ENCODE measurements around the gene PPIA.
"Not testable (repeated sequence)": the region's sequence is repeated elsewhere in the genome, so short reads cannot be mapped to it uniquely, and the experiment has no call there.

PPIA gene

GRCh38 chr7:44791278-44792219, 4.9 kb upstream of the PPIA start:
- DNase-seq, result no peak

GRCh38 chr7:44793919-44794318, 2.6 kb upstream of the PPIA start:
- DNase-seq, result no peak

GRCh38 chr7:44794331-44794730, 2.1 kb upstream of the PPIA start:
- DNase-seq, result no peak

GRCh38 chr7:44796034-44796503, 412 bp upstream of the PPIA start:
- DNase-seq, result peak; percentile 40

GRCh38 chr7:44797329-44798258, 1.1 kb downstream of the PPIA start:
- DNase-seq, result peak; percentile 45

- no peak for DNase-seq
These were observed 2.3 kb downstream of the PPIA start for GRCh38 chr7:44798649-44799305.

- DNase-seq, result no peak
These were observed 3.5 kb downstream of the PPIA start for GRCh38 chr7:44799939-44800338.

GRCh38 chr7:44801890-44802289, 5.4 kb downstream of the PPIA start:
- DNase-seq, result no peak

- DNase-seq, result no peak
These were observed 6.0 kb downstream of the PPIA start for GRCh38 chr7:44802418-44803025.

- not testable (repeated sequence) for DNase-seq
These were observed 7.5 kb downstream of the PPIA start for GRCh38 chr7:44803828-44804519.

GRCh38 chr7:44805950-44806349, 9.5 kb downstream of the PPIA start:
- DNase-seq, result no peak

- DNase-seq, result no peak
These were observed 12.5 kb downstream of the PPIA start for GRCh38 chr7:44808914-44809393.

GRCh38 chr7:44811093-44811492, 14.6 kb downstream of the PPIA start:
- no peak for DNase-seq

- DNase-seq, result no peak
These were observed 15.1 kb downstream of the PPIA start for GRCh38 chr7:44811571-44811970.

GRCh38 chr7:44814919-44815318, 18.4 kb downstream of the PPIA start:
- DNase-seq, result no peak

- no peak for DNase-seq
These were observed 22.8 kb downstream of the PPIA start for GRCh38 chr7:44819292-44819691.

GRCh38 chr7:44823255-44823781, 26.8 kb downstream of the PPIA start:
- DNase-seq, result no peak

- no peak for DNase-seq
These were observed 28.5 kb downstream of the PPIA start for GRCh38 chr7:44824894-44825526.

GRCh38 chr7:44827567-44827966, 31.1 kb downstream of the PPIA start:
- no peak for DNase-seq

GRCh38 chr7:44838751-44839150, 42.3 kb downstream of the PPIA start:
- no peak for DNase-seq

- not testable (repeated sequence) for DNase-seq
These were observed 46.2 kb downstream of the PPIA start for GRCh38 chr7:44842675-44843074.

All from 8988T (cell line).